IPS DF 6.9 (cell line): ENCODE data around the gene NCK2.

Experiments
- DNase-seq: peaks from one replicate; pipeline ENCODE4 v3.0.0-alpha.2; 2013; ENCODE audit warnings: low read depth, low spot score
- H3K27ac ChIP-seq: one replicate; pipeline ENCODE4 v1.5.1; 2013; ENCODE audit warnings: low read length, control low read depth
- H3K27me3 ChIP-seq: 2 replicates; pipeline ENCODE4 v1.6.1; 2013; ENCODE audit warnings: mild to moderate bottlenecking, low read length; ENCODE audit not compliant: control insufficient read depth, insufficient read depth
- H3K36me3 ChIP-seq: 2 replicates; pipeline ENCODE4 v1.6.1; 2013; ENCODE audit warnings: low read length; ENCODE audit not compliant: control insufficient read depth, insufficient read depth
- H3K4me1 ChIP-seq: 2 replicates; pipeline ENCODE4 v1.6.1; 2013; ENCODE audit warnings: low read length; ENCODE audit not compliant: control insufficient read depth, insufficient read depth
- H3K4me3 ChIP-seq: 2 replicates; pipeline ENCODE4 v1.5.1; 2013; ENCODE audit warnings: mild to moderate bottlenecking, low read length
- H3K9me3 ChIP-seq: 2 replicates; pipeline ENCODE4 v1.6.1; 2013; ENCODE audit warnings: low read length, inconsistent platforms; ENCODE audit not compliant: control insufficient read depth, insufficient read depth
- WGBS: extraction: QIAGEN DNeasy Blood & Tissue Kit; methylation state at CpG from one replicate; pipeline ENCODE4 v1.1.7; 2013; ENCODE audit warnings: mixed read lengths, missing lambda C conversion rate; ENCODE audit not compliant: insufficient read length, insufficient coverage; 5-methylcytosine and 5-hydroxymethylcytosine counted together

NCK2 gene

GRCh38 chr2:105782646-105783045 lies 37.9 kb downstream of the NCK2 start:
- H3K27ac ChIP-seq = no peak overlapping the region
- H3K9me3 ChIP-seq = no peaks in the 10 kb centered on the region
- H3K4me1 ChIP-seq = peaks cover 2% of the 10 kb centered on the region; the same call in 1 of the 2 replicates
- no CpG with 5 or more reads among the region's 12 CpGs for WGBS
- H3K27me3 ChIP-seq = no peaks in the 10 kb centered on the region
- H3K4me3 ChIP-seq = no peak overlapping the region
- no peak for DNase-seq
- peaks cover 2% of the 10 kb centered on the region; the same call in 1 of the 2 replicates for H3K36me3 ChIP-seq

DNA sequence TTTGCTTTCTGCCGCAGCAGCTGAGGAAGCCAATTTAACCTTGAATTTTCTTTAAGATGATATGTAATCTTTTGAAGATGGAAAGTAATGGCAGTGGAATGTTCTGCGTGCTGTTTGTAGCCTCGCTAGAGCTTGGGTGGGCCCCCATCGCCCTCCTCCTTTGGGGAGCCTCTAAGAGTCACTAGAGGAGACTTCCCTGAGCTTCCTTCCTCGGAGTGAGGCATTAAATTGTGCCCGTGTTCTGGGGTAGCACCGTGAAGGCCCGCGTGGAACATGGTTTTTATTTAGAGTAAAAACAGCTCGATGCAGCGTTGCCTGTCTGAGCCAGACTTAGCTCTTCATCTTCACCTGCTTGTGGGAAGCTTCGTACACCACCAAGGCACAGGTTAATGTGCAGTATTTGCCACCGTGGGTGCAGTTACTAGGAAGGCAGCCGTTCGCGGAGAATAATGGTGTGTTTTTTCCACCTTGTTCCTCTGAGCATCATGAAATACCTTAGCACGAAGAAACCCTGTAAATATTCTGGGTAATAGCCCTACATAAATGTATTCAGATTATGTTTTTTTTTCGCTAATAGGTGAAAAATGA lies 38.5 kb downstream of the NCK2 start:
- Histone ChIP-seq H3K4me1 (peaks cover 2% of the 10 kb centered on the region; the same call in 1 of the 2 replicates), H3K36me3 (peaks cover 2% of the 10 kb centered on the region; the same call in 1 of the 2 replicates), H3K4me3 (no peak overlapping the region), H3K9me3 (no peaks in the 10 kb centered on the region), H3K27me3 (no peaks in the 10 kb centered on the region), H3K27ac (no peak overlapping the region)
- no peak for DNase-seq
- WGBS = no CpG with 5 or more reads among the region's 18 CpGs

DNA sequence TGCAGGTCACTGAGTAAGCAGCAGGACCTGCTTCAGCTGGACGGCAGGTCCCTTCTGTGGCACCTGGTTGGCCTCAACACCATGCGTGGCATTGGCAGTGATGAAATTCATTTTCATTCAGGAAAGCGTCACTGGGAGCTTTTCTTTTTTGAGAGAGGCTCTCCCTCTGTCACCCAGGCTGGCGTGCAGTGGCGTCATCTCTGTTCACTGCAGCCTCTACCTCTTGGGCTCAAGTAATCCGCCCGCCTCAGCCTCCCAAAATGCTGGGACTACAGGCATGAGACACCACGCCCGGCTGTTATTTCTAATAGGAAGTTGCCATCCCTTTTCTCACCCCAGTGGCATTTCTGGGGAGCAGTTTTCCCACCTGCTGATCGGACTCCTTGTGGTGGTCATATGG lies 39.3 kb downstream of the NCK2 start:
- no CpG with 5 or more reads among the region's 10 CpGs for WGBS
- no peak for DNase-seq
- Histone ChIP-seq H3K27me3 (no peaks in the 10 kb centered on the region), H3K9me3 (no peaks in the 10 kb centered on the region), H3K4me1 (peaks cover 4% of the 10 kb centered on the region; the same call in 1 of the 2 replicates), H3K4me3 (no peak overlapping the region), H3K27ac (no peak overlapping the region), H3K36me3 (peaks cover 2% of the 10 kb centered on the region; the same call in 1 of the 2 replicates)

GRCh38 chr2:105784589-105784988 lies 39.9 kb downstream of the NCK2 start:
- Histone ChIP-seq H3K9me3 (no peaks in the 10 kb centered on the region), H3K27me3 (no peaks in the 10 kb centered on the region), H3K4me1 (peaks cover 4% of the 10 kb centered on the region; the same call in 1 of the 2 replicates), H3K36me3 (peaks cover 2% of the 10 kb centered on the region; the same call in 1 of the 2 replicates), H3K4me3 (no peak overlapping the region), H3K27ac (no peak overlapping the region)
- WGBS = 100% methylated on average over 1 of the region's 5 CpGs
- no peak for DNase-seq

- no CpG with 5 or more reads among the region's 17 CpGs for WGBS
- H3K9me3 ChIP-seq = no peaks in the 10 kb centered on the region
- no peaks in the 10 kb centered on the region for H3K27me3 ChIP-seq
- DNase-seq = no peak
- H3K27ac ChIP-seq = no peak overlapping the region
- H3K4me1 ChIP-seq = peaks cover 4% of the 10 kb centered on the region; the same call in 1 of the 2 replicates
- no peak overlapping the region for H3K4me3 ChIP-seq
- H3K36me3 ChIP-seq = peaks cover 2% of the 10 kb centered on the region; the same call in 1 of the 2 replicates
Observed at GRCh38 chr2:105785095-105785847, 40.6 kb downstream of the NCK2 start.

- H3K4me1 ChIP-seq = peaks cover 4% of the 10 kb centered on the region; the same call in 1 of the 2 replicates
- WGBS = no CpG with 5 or more reads among the region's 23 CpGs
Observed at GRCh38 chr2:105786231-105787230, 41.8 kb downstream of the NCK2 start.

DNA sequence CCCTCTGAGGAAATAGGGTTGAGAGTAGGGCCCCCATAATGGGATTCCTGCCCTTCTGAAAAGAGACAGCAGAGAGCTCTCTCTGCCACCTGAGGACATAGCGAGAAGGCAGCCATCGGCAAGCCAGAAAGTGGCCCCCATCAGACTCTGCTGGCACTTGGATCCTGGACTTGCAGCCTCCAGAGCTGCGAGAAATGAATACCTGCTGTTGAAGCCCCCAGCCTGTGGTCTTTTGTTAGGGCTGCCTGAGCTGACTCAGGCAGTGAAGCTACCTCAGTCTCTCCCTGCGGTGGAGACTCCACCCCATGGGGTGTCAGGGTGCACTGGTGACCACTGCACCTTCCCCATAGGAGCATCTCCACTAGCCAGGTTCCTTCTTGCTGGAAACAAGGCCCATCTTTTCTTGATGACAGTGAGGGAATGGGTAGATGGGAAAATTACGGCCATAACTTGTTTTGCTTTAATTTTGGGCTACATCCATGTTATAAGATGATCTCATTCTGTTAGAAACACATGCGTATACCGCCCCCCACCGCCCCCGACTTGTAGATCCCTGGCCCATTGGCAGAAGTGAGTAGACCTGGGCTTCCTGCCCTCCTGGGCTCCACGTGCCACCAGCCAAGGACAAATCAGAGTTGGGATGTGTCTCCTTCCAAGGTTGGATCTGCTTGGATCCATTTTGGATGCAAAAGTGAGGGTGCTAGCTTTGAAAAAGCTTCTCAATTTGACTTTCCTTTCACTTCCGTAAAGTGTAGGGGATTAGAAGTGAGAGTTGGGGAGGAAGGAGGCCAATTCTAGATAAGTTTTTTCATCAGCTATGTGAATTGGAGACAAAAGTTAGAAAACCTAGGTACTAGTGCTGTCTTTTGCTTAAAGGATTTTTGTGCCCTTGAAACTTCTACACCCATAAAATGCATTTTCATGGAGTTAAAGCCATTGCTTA lies 42.9 kb downstream of the NCK2 start:
- H3K27ac ChIP-seq = no peak overlapping the region
- H3K36me3 ChIP-seq = peaks cover 2% of the 10 kb centered on the region; the same call in 1 of the 2 replicates
- DNase-seq = no peak

More at GRCh38 chr2:105786231-105787230, 41.8 kb downstream of the NCK2 start:
- Histone ChIP-seq H3K9me3 (no peaks in the 10 kb centered on the region), H3K4me3 (no peak overlapping the region), H3K36me3 (peaks cover 2% of the 10 kb centered on the region; the same call in 1 of the 2 replicates), H3K27ac (no peak overlapping the region), H3K27me3 (no peaks in the 10 kb centered on the region)
- DNase-seq = no peak

GRCh38 chr2:105788670-105789290 lies 44.1 kb downstream of the NCK2 start:
- Histone ChIP-seq H3K27me3 (no peaks in the 10 kb centered on the region), H3K36me3 (peaks cover 2% of the 10 kb centered on the region; the same call in 1 of the 2 replicates), H3K4me3 (no peak overlapping the region), H3K4me1 (peaks cover 4% of the 10 kb centered on the region; the same call in 1 of the 2 replicates), H3K9me3 (no peaks in the 10 kb centered on the region), H3K27ac (no peak overlapping the region)
- no peak for DNase-seq
- no CpG with 5 or more reads among the region's 12 CpGs for WGBS

More for the DNA sequence above, 42.9 kb downstream of the NCK2 start:
- H3K4me3 ChIP-seq = no peak overlapping the region
- peaks cover 4% of the 10 kb centered on the region; the same call in 1 of the 2 replicates for H3K4me1 ChIP-seq
- H3K9me3 ChIP-seq = no peaks in the 10 kb centered on the region
- WGBS = no CpG with 5 or more reads among the region's 11 CpGs
- H3K27me3 ChIP-seq = no peaks in the 10 kb centered on the region
